GM19328 (cell line): ENCODE data around the gene HDGFL2.

Source experiments
- ATAC-seq: cut with Tn5 transposase; IDR thresholded peaks from one replicate; pipeline ENCODE4 v1.9.1; 2021; ENCODE audit warnings: mild to moderate bottlenecking, moderate library complexity; ENCODE audit not compliant: unreplicated experiment

The HDGFL2 gene

GRCh38 chr19:4444765-4445741 lies 27.0 kb upstream of the HDGFL2 start:
- no peak for ATAC-seq

GRCh38 chr19:4445963-4446703 lies 26.0 kb upstream of the HDGFL2 start:
- no peak for ATAC-seq

GRCh38 chr19:4446704-4447200 lies 25.3 kb upstream of the HDGFL2 start:
- ATAC-seq: no peak

GRCh38 chr19:4447327-4448146 lies 24.6 kb upstream of the HDGFL2 start:
- no peak for ATAC-seq

GRCh38 chr19:4448147-4448985 lies 23.7 kb upstream of the HDGFL2 start:
- no peak for ATAC-seq

- ATAC-seq: no peak
Measured at GRCh38 chr19:4449022-4449638, 23.0 kb upstream of the HDGFL2 start.

- ATAC-seq: no peak
Measured at GRCh38 chr19:4449639-4450028, 22.5 kb upstream of the HDGFL2 start.

GRCh38 chr19:4452230-4452990 lies 19.7 kb upstream of the HDGFL2 start:
- no peak for ATAC-seq

- ATAC-seq: no peak
Measured at GRCh38 chr19:4453232-4454179, 18.6 kb upstream of the HDGFL2 start.

- ATAC-seq: no peak
Measured at GRCh38 chr19:4454747-4455718, 17.1 kb upstream of the HDGFL2 start.

- no peak for ATAC-seq
Measured at GRCh38 chr19:4455719-4456475, 16.2 kb upstream of the HDGFL2 start.

GRCh38 chr19:4456476-4456842 lies 15.6 kb upstream of the HDGFL2 start:
- ATAC-seq: no peak

GRCh38 chr19:4456843-4457653 lies 15.0 kb upstream of the HDGFL2 start:
- peak; percentile 23 for ATAC-seq

GRCh38 chr19:4457654-4458395 lies 14.3 kb upstream of the HDGFL2 start, which contains the start of gene UBXN6:
Gene UBXN6 (minus strand): TSS chr19:4457794. CDS start chr19:4457697, 97 bp downstream.
- ATAC-seq: peak; percentile 85
